Stimulated activated CD8-positive, alpha-beta memory T cell treated with anti-CD3 and anti-CD28 coated beads, Interleukin-4, amount 100 ng/mL, for 1 hour (primary cell): Measurements from ENCODE around the gene OR56A4.

Experiments
- DNase-seq, 2 donors: peaks; one replicate each; pipeline ENCODE4 v3.0.0-alpha.2; 2020; ENCODE audit warnings: low read depth in 2 of 2, low spot score in 1 of 2

Gene OR56A4

GRCh38 chr11:6006846-6007245 is at the start of gene OR56A4:
Gene OR56A4 (minus strand): TSS chr11:6006946. CDS start chr11:6002992, 3,954 bp downstream.
- no peak for DNase-seq

GRCh38 chr11:6055569-6055968 is 48.8 kb upstream of the OR56A4 start:
- no peak for DNase-seq

DNA sequence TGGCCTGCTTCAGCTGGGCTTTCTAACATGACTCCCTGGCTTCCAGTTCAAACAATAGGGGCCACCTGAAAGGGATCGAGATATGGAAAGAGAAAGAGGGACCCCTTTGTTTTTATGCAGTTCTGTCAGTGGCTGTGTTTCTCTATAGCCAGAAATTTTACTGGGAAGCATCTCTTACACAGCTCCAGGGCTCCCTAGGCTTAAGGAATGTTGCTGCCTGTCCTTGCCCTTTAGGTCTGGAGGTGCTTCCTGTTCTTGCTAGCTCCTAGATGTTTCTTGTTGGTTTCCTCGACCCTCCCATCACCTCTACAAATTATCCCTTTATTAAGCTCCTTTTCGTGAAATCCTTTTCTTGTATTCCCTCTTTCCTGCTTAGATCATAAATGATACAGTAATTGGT is 45.6 kb upstream of the OR56A4 start:
- DNase-seq = no peak

DNA sequence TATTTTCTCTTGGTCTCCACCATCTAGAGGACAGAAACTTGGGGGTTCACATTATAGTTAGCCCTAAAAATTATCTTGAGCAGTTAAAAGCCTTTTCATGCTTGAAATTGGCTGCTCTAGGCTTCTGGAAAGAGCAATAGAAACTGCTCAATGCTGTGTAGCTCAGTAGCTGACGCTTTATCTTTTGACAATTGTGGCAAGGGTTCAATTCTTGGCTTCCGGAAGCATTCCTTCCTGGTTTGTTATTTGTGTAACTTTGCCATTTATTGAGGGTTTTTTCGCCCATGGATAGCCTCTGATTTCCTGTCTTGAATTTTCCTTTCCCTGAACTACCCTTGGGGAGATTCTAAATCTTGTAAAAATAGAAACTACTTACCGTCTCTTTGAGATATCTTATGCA is 34.1 kb upstream of the OR56A4 start:
- no peak for DNase-seq

GRCh38 chr11:6030708-6031405 is 24.1 kb upstream of the OR56A4 start, which contains the start of gene OR56A1:
Gene OR56A1 (minus strand): TSS chr11:6030758. CDS start chr11:6027692, 3,066 bp downstream.
- DNase-seq = no peak

GRCh38 chr11:6027501-6027900 is 20.8 kb upstream of the OR56A4 start:
- no peak for DNase-seq

GRCh38 chr11:6025056-6025455 is 18.3 kb upstream of the OR56A4 start:
- DNase-seq = no peak

- no peak for DNase-seq
Observed at GRCh38 chr11:6022956-6023355, 16.2 kb upstream of the OR56A4 start.

GRCh38 chr11:6013042-6013441 is 6.3 kb upstream of the OR56A4 start:
- DNase-seq = no peak

- no peak for DNase-seq
Observed at GRCh38 chr11:6012035-6012668, 5.4 kb upstream of the OR56A4 start.

- no peak for DNase-seq
Observed at GRCh38 chr11:6006395-6006794, 351 bp downstream of the OR56A4 start.

DNA sequence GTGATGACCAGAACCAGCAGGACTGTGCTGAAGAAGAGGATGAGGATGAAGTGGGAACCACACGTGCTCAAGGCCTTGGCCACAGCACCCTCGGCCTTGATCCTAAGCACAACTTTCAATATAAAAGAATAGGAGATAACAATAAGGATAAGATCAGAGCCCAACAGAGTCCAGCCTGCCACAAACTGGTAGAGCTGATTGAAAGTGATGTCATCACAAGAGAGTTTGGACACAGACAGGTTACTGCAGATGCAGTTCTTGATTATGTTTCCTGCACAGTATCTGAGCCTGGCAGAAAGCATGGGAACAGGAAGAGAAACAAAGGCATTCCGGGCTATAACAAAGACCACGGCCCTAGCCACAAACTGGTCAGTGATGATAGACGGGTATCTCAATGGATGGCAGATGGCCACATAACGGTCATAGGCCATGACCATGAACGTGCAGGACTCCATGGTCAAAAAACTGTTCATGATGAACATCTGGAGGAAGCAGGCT is 4.5 kb downstream of the OR56A4 start:
- no peak for DNase-seq

- no peak for DNase-seq
Observed at GRCh38 chr11:5994791-5995190, 12.0 kb downstream of the OR56A4 start.

DNA sequence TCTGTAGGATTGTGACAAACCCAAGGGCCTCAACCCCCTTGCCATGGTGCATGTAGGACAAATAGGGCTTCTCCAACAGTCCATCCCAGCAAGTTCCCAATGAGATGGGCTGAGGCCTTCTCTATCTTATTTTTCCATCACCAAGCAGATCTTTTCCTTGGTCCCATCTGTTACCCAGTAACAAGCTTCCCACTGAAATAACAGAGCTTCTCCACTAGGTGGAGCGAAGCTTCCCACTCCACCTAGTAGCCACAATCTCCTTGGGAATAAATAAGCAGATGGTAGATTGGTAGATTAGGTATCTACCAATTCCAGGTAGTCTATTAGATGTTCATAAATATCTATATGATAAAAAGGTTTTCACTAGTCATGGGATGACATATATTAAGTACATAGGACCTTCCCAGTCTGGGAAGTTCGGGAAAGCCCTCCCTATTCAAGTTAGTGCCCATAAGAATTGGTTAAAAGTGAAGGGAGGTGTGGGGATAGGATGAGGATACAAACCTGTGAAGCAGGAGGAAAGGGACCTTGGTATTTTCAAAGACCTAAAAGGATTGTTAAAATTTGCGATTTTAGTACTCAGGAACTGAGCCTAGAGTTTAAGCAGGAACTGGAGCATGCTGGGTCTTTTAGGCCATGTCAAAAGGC is 14.0 kb downstream of the OR56A4 start:
- no peak for DNase-seq

GRCh38 chr11:5992150-5992549 is 14.6 kb downstream of the OR56A4 start:
- DNase-seq = no peak

- no peak for DNase-seq
Observed at GRCh38 chr11:5989203-5989602, 17.5 kb downstream of the OR56A4 start.

DNA sequence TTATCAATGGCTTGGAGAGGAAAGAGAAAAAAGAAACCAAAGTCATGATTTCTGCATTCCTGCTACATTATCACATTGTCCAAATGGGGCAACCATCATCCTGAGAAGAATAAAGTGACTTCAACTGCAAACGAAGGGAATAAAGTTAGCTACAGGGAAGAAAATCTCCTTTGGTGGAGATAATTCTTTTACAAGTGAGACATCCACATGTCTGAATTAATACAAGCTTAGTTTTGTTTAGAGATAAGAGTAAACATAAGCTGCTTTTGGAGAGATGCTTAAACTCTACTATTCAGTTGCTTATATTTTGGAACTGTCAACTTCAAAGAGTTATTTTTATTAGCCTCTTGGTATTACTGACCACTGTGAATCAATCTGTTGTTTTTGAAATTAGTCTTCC is 19.9 kb downstream of the OR56A4 start, which contains the start of gene OR52L1:
OR52L1 (minus strand) TSS at position 101 of the 400 bp plus-strand sequence; CDS start at position 46, 55 bp downstream.
- no peak for DNase-seq

DNA sequence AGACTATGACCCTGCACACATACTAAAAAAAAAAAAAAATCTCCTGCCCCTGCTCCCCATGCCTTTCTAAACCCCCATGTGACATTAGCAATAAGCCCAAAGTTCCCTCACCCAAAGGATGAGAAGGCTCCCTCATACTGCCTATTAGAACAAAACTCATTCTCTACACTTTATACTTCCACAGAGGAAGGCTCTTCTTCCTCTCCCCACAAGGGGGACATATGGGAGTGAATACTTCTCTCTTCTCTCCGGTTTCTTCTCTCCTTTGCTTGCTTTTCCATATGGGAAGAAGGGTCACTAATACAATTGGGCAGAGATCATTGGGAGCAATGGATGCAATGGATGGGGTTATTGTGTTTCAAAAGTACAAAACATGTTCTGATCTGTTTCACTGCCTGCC is 23.3 kb downstream of the OR56A4 start:
- no peak for DNase-seq

DNA sequence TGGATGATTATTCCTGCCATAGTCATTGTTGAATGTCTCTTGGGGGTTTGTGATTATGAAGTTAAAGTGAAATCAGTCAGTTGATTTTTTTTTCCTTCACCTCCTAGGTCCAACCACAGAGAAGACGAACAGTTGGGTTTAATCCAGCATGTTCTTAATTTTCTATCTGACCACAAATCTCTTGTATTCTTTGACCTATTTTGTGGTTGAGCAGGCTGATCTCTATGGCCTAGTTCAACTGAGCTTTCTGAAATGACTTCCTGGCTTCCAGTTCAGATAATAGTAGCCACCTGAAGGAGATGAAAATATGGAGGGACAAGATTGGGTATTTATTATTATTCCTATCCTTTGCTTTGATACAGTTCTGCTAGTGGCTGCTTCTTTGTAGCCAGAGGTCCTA is 33.2 kb downstream of the OR56A4 start:
- DNase-seq = no peak

GRCh38 chr11:5968394-5968793 is 38.4 kb downstream of the OR56A4 start, which contains the start of gene OR56A5:
Gene OR56A5 (minus strand): TSS chr11:5968494. CDS start chr11:5968494, 0 bp downstream.
- DNase-seq = no peak

DNA sequence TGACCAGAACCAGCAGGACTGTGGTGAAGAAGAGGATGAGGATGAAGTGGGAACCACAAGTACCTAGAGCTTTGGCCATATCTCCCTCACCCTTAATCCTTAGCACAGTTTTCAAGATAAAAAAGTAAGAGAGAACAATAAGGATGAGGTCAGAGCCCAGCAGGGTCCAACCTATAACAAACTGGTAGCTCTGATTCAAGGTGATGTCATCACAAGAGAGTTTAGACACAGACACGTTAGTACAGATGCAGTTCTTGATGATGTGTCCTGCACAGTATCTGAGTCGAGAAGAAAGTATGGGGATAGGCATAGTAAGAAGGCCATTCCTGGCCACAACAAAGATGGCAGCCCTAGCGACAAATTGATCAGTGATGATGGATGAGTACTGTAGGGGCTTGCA is 39.0 kb downstream of the OR56A4 start:
- DNase-seq = no peak

GRCh38 chr11:5966958-5967357 is 39.8 kb downstream of the OR56A4 start:
- DNase-seq = no peak
